ENCODE measurements around the gene TMEM94. TPM values are rescaled to one million over a fixed set of nuclear protein-coding genes. Genes with fewer than 3 reads are reported as not detected.

The TMEM94 gene
- total and polyA plus RNA-seq, 9 of the 15 experiments (the other 6 are each of a cell fraction or from before 2014, with no cell fraction given) = 0.35 to 48.1 (median 14.4) TPM

DNA sequence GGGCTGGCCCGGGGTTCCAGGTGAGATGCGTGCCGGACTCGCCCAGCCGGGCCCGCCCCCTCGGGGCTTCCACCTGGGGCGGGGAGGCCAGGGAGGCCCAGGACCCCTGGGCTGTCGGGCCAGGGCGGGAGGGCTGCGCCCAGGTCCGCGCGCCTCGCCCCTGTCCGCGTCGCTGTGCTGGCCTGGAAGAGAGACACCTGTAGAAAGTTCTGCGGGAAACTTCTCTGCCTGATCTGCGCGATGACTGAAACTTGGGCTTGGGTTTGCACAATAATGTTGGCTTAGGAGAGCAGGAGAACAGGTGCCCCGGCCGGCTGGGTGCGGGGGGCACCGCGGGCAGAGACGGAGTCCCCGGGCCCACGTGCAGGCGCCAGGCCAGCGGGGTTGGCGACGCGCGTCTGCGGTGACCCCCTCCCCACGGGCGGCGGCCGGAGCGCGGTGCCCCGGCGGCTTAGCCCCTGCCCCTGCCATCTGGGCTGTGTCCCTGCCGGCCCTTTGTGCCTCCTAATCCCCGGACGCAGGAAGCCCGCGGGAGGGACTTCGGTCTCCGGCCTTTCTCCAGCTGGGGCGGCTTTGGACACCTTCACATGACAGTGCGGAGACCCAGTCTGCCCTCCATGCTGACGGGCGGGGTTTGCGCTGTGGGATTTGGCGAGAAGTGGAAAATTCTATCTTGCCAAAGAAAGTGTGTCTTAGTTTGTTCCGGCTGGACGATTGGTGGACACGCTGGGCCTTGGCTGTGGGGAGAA, 69.5 kb downstream of the TMEM94 start (continued):
- TF ChIP-seq, protein P1, sequence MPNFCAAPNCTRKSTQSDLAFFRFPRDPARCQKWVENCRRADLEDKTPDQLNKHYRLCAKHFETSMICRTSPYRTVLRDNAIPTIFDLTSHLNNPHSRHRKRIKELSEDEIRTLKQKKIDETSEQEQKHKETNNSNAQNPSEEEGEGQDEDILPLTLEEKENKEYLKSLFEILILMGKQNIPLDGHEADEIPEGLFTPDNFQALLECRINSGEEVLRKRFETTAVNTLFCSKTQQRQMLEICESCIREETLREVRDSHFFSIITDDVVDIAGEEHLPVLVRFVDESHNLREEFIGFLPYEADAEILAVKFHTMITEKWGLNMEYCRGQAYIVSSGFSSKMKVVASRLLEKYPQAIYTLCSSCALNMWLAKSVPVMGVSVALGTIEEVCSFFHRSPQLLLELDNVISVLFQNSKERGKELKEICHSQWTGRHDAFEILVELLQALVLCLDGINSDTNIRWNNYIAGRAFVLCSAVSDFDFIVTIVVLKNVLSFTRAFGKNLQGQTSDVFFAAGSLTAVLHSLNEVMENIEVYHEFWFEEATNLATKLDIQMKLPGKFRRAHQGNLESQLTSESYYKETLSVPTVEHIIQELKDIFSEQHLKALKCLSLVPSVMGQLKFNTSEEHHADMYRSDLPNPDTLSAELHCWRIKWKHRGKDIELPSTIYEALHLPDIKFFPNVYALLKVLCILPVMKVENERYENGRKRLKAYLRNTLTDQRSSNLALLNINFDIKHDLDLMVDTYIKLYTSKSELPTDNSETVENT (CRISPR knock-in tag; IDR thresholded peaks at IDR 0.05) = 0 out of 2 replicates have a peak, but pooled peaks have one; percentile 17
- TF ChIP-seq, protein P2, sequence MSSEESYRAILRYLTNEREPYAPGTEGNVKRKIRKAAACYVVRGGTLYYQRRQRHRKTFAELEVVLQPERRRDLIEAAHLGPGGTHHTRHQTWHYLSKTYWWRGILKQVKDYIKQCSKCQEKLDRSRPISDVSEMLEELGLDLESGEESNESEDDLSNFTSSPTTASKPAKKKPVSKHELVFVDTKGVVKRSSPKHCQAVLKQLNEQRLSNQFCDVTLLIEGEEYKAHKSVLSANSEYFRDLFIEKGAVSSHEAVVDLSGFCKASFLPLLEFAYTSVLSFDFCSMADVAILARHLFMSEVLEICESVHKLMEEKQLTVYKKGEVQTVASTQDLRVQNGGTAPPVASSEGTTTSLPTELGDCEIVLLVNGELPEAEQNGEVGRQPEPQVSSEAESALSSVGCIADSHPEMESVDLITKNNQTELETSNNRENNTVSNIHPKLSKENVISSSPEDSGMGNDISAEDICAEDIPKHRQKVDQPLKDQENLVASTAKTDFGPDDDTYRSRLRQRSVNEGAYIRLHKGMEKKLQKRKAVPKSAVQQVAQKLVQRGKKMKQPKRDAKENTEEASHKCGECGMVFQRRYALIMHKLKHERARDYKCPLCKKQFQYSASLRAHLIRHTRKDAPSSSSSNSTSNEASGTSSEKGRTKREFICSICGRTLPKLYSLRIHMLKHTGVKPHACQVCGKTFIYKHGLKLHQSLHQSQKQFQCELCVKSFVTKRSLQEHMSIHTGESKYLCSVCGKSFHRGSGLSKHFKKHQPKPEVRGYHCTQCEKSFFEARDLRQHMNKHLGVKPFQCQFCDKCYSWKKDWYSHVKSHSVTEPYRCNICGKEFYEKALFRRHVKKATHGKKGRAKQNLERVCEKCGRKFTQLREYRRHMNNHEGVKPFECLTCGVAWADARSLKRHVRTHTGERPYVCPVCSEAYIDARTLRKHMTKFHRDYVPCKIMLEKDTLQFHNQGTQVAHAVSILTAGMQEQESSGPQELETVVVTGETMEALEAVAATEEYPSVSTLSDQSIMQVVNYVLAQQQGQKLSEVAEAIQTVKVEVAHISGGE (CRISPR knock-in tag; IDR thresholded peaks at IDR 0.05) = 0 out of 6 replicates have a peak, but pooled peaks of 1 of the 3 experiments have one; percentile 7
- peak; percentile 75 for TF ChIP-seq L3MBTL2 (IDR thresholded peaks at IDR 0.05)
